HG03280 (cell line): ENCODE measurements around the gene TSTD1.
A peak's percentile ranks its signal among the peaks of the same experiment; 100 is the strongest.

ENCODE experiments used
- ATAC-seq: cut with Tn5 transposase; IDR thresholded peaks from one replicate; pipeline ENCODE4 v1.9.1; 2021; ENCODE audit warnings: mild to moderate bottlenecking, moderate library complexity; ENCODE audit not compliant: unreplicated experiment

The TSTD1 gene, protein sequence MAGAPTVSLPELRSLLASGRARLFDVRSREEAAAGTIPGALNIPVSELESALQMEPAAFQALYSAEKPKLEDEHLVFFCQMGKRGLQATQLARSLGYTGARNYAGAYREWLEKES

GRCh38 chr1:161038523-161039153 lies at the start of gene TSTD1:
TSTD1 (minus strand) TSS chr1:161038964; CDS start chr1:161038889, 75 bp downstream.
- ATAC-seq: peak; percentile 90

GRCh38 chr1:161086457-161086856 lies 47.7 kb upstream of the TSTD1 start:
- no peak for ATAC-seq

DNA sequence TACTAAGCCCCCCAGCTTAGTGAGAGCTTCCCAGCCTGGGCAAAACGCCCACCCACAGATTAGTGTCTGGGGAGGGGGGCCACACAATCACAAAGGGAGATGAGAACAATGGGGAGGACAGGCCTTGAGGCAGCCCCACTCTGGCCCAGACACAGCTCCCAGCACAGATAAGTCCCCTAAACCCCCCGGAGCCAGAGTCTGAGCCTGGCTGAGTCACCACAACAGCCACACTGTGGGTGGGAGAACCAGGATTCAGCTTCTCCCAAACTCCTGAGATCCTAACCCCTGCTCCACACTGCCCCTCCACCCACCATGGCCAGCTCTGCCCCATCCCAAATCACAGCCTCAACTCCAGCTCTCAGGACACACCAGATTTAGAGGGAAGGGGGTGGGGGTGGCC lies 46.4 kb upstream of the TSTD1 start:
- ATAC-seq: no peak

GRCh38 chr1:161084597-161084988 lies 45.8 kb upstream of the TSTD1 start:
- ATAC-seq: no peak

DNA sequence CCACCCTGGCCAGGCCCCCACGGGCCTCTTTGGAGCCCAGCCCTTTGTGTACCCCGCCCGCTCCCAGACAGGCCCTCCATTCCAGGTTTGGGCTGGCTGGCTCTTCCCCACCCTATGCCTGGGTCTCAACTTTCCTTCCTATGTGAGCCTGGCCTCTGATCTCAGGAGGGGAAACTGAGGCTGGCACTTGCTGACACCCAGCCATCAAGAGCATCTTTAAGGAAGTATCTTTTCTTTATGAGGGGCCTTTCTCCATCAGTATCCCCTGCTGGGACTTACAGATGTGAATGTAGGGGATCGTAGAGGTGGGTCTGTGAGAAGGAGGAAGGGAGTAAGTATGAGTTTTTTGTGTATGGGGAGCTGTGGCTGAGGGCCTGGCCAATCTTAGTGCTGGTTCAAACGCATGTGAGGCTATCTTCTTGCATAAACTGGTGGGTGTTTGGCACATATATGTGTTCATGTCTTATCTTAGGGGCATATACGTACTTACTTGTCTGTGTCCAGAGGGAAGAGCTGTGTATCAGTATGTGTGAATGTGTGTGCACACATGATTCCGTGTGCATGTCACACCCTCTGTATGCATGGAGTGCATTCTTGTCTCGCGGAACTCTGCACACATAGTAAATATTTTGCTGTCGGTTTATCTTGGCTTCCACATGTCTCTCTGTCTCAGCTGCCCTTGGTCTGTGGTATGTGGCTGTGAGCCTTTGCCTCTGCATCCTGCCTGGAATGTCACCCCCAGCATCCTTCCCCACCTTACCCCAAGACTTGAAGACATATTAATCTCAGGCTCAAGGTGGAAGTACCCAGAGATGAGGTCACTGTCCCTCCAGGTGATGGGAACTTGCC lies 45.2 kb upstream of the TSTD1 start:
- ATAC-seq: no peak

- no peak for ATAC-seq
Measured at GRCh38 chr1:161082996-161083747, 44.4 kb upstream of the TSTD1 start.

GRCh38 chr1:161082483-161082882 lies 43.7 kb upstream of the TSTD1 start:
- no peak for ATAC-seq

DNA sequence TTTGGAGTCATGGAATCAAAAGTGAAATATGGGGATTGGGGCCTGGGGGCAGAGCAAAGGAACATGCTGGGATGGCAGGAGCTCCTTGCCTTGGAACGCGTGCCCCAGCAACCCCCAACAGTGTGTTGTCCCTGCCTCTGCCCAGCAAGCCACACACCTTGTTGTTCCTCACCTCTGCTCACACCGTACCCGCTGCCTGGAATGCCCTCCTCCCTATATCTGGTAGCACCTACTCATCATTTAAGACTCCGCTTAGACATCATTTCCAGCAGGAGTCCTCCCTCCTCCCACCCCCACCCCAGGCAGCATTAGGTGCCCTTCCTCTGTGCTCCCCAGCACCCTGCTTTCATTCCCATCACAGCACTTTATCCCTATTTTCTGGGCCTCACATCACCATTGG lies 42.8 kb upstream of the TSTD1 start:
- no peak for ATAC-seq

DNA sequence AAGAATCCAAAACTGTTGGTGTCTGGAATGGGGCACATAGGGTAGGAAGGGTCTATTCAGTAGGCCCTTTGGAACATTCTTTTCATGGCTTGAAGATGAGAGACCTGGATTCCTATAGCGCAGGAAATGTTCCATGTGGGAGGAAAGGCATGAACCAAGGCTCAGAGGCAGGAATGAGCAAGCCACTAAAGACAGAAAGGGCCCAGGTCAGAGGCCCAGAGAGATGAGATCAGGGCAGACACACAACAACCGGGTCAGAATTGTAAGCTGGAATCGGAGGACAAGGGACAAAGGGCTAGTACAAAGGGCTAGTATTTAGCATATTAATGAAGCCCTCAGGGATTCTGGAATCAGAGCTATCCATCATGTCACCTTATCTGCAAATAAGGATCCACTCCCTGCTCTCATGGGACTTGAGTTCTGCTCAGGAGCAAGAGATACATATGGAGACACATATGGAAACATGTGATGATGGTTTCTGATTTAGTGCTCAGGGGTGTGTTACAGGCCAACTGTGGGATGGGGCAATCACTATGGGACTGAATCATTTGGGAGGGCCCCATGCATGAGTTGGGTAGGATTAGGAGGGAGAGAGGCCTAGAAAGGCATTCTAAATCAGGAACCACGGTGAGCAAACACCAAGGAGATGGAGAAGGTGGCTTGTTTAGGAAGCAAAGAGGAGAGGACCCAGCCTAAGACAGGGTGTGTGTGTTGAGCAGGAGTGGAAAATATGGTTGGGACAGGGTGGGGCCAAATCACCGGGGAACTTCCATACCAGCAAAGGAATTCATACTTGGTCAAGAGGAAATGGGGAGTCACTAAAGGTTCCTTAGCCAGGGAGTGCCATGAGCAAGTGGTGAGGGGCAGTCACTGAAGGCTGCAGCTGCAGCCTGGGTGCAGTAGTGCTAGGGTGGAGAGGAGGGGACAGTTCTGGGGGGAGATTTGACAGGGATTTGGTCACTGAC lies 42.0 kb upstream of the TSTD1 start:
- no peak for ATAC-seq

- ATAC-seq: no peak
Measured at GRCh38 chr1:161079436-161080110, 40.8 kb upstream of the TSTD1 start.

DNA sequence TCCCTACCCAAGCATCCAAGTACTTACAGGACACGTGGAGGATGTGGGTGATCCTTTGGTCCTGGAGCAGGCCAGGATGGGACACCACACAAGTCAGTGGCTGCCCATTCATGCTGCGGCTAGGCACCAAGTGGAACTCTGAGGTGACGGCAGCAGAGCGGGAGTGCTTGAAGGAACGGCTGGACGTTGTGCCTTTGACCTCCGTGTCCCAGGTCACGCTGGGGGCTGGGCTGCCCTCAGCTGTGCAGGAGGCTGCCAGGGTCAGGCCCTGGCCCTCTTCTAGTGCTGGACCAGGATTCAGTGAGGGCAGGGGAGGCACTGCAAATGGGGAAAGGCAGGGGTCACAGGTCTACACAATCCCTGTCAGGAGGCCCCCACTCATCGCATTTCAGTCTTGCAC lies 38.7 kb upstream of the TSTD1 start:
- ATAC-seq: no peak

DNA sequence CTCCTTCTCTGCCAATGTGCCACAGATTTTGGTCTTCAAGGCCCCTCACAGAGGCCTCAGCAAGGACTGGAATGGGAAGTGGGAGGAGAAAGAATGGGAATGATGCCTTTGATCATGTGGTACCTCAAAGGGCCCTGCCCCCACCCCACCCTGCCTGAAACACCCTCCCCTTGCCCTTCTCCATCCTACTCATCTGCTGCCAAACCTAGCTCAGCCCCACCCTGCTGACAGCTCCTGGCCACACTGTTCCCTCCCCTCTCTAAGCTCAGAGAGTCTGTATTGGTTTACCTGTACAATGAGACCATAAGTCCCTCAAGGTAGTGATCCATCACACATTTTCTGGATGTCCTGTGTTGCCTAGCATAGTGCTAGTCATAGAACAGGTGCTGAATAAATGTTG lies 37.6 kb upstream of the TSTD1 start:
- no peak for ATAC-seq

DNA sequence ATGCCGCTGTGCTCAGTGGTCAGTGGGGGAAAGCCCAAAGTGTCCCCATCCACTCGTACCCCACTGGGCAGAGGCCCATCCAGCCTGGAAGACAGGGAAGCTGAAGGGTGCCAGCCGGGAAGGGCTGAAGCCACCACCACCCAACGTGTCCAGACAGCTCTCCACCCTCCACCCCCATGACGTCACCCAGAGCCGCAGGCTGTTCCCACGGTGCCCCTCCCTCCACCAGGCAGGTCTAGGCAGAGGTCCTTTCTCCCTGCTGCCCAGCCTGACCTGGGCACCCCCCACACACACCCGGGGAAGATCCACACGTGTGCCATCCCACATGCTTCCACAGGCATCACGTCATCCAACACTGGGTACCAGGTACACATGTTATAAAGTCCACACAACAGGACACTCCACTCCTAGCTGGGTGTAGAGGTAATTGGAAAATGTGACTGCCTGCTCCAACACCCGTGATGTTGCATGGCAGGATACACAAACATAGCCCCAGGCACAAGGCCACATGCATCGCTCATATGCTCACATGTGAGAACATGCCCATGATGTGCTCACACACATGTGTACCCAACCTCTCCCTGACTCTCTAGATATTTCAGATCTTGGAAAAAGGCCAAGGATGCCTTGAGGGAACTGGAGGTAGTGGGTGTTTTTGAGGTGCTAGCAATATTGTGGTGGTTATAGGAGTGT lies 36.1 kb upstream of the TSTD1 start:
- no peak for ATAC-seq

- no peak for ATAC-seq
Measured at GRCh38 chr1:161073474-161074121, 34.8 kb upstream of the TSTD1 start.

DNA sequence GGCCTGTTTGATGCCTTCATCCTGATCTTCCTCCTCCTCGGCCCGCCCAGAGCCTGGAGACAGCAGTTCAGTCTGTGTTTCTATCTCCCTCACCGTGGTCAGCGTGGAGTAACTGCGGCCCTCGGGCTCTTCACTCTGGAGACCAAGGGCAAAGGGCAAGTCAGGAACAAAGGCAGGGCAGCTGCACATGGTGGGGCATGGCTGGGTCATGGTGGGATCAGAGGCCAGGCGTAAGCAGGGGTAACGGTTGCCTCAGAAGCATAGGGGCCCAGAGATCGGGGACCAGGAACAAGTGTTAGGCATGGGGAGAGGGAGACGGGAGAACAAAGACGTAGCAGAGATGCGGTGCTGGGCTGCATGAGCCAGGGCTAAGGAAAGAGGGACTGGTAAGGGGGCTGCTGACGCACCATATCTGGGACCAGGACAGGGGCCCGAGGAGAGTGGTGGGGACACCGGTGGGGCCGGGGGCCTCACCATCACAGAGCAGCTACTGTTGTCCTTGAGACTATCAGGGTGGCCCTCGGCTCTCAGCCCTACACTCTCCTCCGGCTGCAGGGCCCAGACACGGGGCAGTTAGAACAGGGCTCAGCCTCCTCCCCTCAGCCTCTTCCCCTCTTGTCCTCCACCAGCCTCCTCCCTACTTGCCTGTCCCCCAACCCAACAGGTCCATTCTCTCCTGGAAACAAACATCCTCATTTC lies 34.1 kb upstream of the TSTD1 start:
- ATAC-seq: no peak

DNA sequence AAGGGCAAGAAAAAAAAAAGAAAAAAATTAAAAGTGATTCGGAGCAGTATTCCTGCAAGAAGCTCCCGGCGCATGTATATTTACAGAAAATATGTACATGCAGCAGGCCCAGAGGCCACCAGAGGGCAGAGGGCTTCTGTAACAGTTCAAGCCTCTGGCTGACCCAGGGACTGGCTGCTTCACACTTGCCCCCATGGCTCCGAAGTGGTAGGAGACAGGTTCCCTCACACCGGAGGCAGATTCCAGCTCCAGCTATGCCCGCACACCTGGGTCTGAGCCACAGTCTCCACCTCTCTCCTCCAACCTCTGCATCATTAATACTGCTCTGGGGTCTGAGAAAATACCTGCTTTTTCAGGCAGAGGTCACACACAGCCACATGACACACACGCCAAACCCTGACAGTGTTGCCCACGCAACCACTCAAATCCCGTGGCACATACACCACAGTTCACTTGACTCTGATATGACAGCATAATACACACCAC lies 33.2 kb upstream of the TSTD1 start:
- ATAC-seq: no peak

- ATAC-seq: no peak
Measured at GRCh38 chr1:161070761-161071160, 32.0 kb upstream of the TSTD1 start.

GRCh38 chr1:161069731-161070270 lies 31.0 kb upstream of the TSTD1 start, which contains the start of gene ARHGAP30:
ARHGAP30 (minus strand) TSS chr1:161069891; CDS start chr1:161069624, 267 bp downstream.
- ATAC-seq: peak; percentile 91
